Right ventricle myocardium superior (tissue), 1 donor: ENCODE results near the gene UCP3. TPM values are rescaled to one million over a fixed set of nuclear protein-coding genes. Genes with fewer than 3 reads are reported as not detected.
"Not testable (repeated sequence)": the region's sequence is repeated elsewhere in the genome, so short reads cannot be mapped to it uniquely, and the experiment has no call there.

Experiments used
- ATAC-seq: fragments of 200-7000 bp; cut with Tn5 transposase; one replicate; pipeline ENCODE4 v1.9.1; 2020; ENCODE audit warnings: mild to moderate bottlenecking; ENCODE audit not compliant: poor library complexity
- DNase-seq: peaks from one replicate; pipeline ENCODE4 v3.0.0-alpha.2; 2020
- intact Hi-C: fragments of 100-400 bp; cut with DNase I; formaldehyde crosslinking; loops from one replicate; pipeline ENCODE4 v1.11.2; 2022
- total RNA-seq: library from RNA; stranded (reverse); fragmentation: NEBNext Ultra II Directional; extraction: Animal tissue kit (Norgen Biotek cat#: 25700); gene quantifications from one replicate; pipeline ENCODE4 v1.2.1, GENCODE V29; 2021
- donor health status: DM: no; HTN: yes; CAD: no; lungs with severe emphysema.

UCP3 gene
- total RNA-seq, 1 donor from 2014 or later, result 17.2 TPM

DNA sequence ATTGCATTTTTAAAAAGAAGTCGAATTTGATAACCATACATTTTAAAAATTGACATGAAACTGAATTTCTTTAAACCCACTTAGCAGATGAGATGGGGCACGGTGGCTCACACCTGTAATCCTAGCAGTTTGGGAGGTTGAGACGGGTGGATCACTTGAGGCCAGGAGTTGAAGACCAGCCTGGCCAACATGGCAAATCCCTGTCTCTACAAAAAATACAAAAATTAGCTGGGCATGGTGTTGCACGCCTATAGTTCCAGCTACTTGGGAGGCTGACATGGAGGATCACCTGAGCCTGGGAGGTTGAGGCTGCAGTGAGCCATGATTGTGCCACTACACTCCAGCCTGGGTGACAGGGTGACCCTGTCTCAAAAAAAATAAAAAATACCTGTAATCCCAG lies 23.2 kb downstream of the UCP3 start:
- ATAC-seq, intact Hi-C loops: not testable (repeated sequence)
- DNase-seq, result peak; percentile 4

GRCh38 chr11:73983741-73984538 lies 24.9 kb downstream of the UCP3 start:
- DNase-seq, result peak; percentile 30
- intact Hi-C loops, result no loop called here
- no peak for ATAC-seq

DNA sequence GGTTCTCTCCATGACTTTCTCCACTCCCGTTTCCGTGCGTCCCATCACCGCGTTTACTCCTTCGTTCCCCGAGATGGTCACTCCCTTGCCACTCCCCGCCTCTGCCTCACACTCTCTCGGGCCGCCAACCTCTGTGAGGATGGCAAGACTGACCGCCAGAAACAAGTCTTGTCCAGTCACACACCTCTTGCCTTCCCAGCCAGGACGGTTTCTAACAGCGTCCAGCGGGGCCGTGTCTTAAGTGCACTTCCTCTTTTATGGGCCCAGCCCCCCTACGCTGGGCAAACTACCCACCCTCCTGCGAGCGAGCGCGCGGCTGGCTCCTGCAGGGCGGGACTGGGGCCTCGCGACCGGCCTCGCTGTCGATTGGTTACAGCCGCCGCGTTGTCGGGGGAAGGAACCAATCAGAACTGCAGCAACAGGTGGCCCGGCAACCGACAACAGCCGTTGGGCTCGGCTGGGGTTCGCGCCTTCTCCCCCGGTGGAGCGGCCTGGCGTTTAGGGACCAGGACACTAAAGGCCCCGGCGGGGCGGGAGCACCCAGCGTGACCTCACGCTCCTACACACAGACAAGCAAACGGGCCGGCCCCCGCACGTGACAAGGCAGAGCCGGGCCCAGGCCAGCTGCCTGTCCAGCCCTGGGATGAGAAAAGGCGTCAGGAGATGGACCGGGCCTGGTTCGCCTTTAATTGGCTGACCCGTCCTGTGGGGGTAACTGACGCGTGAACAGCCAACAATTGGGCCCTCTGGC lies 25.7 kb downstream of the UCP3 start:
- intact Hi-C loops, result no loop called here
- DNase-seq (peak; percentile 96), ATAC-seq (peak; percentile 95)

GRCh38 chr11:73982595-73982989 lies 26.3 kb downstream of the UCP3 start, which contains the start of gene UCP2:
UCP2 (minus strand) TSS chr11:73982843; CDS start chr11:73978378, 4,465 bp downstream.
- intact Hi-C loops, result no loop called here
- ATAC-seq (peak; percentile 94), DNase-seq (peak; percentile 94)

DNA sequence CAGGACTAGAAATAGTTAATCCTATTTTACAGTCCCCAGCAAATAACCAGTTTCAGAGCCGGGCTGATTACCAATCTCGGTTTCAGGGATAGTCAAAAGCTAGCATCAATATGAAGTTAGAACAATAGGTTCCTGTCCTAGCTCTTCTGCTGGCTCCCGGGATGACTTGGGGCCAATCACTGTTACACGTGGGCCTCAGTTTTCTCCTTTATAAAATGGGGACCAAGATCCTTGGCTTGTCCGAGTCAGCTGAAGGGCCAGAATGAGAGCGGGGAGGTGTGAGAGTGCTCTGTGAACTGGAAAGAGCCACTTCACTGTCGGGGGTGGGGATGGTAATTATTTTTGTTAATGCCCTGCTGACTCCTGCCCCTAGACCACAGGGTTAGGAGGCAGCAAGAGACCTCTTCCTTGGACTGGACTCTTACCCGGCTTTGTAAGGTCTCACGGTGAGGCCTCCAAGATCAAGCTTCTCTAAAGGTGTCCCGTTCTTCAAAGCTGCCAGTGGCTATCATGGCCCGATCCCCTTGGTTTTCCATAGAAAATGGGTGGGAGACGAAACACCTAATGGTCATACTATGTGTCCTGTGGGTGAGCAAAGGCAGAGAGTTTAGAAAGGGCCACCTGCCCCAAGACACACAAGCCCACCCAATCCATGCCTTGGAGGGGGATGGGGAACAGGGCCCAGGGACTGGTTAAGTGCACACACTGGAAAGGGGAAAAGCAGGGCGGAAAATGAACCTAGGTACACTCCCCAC lies 27.7 kb downstream of the UCP3 start:
- DNase-seq (peak; percentile 22), ATAC-seq (no peak)
- intact Hi-C loops, result no loop called here

- DNase-seq (peak; percentile 63), ATAC-seq (no peak)
- intact Hi-C loops, result no loop called here
Measured at GRCh38 chr11:73980001-73980961, 28.6 kb downstream of the UCP3 start.

- ATAC-seq (no peak), DNase-seq (peak; percentile 1)
- intact Hi-C loops, result no loop called here
Measured at GRCh38 chr11:73978576-73979086, 30.3 kb downstream of the UCP3 start.

- intact Hi-C loops, result no loop called here
- DNase-seq (peak; percentile 10), ATAC-seq (no peak)
Measured at GRCh38 chr11:73977856-73978519, 30.9 kb downstream of the UCP3 start.

GRCh38 chr11:73976451-73977151 lies 32.3 kb downstream of the UCP3 start:
- no peak for ATAC-seq
- DNase-seq, result peak; percentile 22
- intact Hi-C loops, result no loop called here

- ATAC-seq (no peak), DNase-seq (peak; percentile 22)
- intact Hi-C loops, result no loop called here
Measured at GRCh38 chr11:73975479-73975757, 33.5 kb downstream of the UCP3 start.

DNA sequence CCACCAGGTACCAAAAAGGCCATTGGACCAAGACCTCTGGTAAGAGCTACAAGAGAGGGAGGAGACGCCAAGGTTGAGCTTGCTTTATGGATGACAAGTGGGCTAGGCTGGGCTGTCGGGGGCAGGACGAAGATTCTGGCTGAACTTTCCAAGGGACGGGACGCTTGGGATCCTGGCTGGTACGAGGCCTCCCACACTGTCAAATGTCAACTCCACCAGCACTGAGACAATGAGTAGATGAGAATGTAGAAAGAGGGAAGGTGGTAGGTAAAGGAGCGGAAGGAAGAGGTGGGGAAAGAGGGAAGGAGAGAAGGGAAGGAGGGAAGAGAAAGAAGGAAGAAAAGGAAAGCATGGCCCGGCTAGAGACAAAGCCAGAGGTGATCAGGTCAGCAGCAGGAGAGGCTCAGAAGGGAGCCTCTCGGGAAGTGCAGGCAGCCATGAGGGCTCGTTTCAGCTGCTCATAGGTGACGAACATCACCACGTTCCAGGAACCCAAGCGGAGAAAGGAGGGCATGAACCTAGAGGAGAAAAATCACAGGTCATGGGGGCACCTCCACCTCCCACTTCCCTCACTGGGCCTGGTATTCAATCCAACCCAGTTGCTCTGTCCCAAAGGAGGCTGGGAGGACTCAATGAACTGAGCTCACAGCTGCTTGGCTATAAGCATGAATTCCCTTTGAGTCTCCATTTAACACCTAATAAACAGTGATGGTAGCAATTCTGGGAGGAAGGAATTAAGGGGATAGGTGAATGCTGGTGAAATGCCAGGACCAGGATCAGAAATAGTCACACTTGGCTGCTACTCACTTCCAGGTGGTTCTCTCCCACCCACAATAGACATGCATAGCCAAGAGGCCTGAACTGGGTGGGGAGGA lies 34.0 kb downstream of the UCP3 start:
- ATAC-seq (no peak), DNase-seq (peak; percentile 8)
- intact Hi-C loops, result no loop called here

- intact Hi-C loops, result no loop called here
- ATAC-seq (peak; percentile 40), DNase-seq (no peak)
Measured at GRCh38 chr11:73972620-73973449, 36.0 kb downstream of the UCP3 start.

DNA sequence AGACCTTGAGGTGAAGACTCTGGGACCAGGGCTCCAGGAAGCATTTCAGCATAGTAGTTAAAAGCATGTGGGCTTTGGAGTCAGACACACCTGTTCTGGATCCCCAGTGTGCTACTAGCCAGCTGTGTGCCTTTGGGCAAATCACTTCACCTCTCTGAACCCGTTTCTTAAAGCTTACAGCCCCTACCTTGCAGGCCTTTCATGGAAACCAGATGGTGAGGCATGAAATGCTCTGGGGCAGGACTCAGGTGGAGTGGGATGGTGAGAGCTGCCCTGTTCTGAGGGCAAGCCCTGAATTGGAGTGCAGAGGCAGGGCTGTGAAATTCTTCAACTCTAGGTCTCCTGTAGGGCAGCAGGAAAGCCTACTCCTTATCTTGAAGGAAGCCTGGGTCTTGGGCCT lies 36.7 kb downstream of the UCP3 start:
- intact Hi-C loops, result no loop called here
- DNase-seq (no peak), ATAC-seq (no peak)

DNA sequence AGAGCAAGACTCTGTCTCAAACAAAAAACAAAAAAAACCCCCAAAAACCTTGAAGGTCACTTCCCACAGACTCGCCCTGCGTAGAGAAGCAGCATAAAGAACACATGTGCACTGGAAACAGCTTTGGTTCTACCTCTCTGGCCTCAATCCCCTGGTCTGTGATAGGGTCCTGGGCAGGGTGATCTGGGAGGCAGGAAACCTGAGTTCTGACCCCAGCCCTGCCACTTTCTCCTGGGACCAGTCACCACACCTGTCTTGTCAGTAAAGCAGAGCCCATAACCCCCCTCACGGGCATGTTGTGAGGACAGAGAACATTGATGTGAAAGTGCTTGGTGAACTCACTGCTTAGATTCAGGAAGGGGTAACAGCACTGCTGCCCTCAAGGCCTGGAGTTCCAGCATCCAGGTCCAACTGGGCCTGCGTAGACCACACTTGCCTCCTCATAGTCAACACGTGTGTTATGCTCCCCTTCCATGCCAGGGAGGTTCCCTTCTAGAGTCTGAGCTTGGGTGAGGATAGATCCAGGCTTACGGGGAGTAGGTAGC lies 37.6 kb downstream of the UCP3 start:
- ATAC-seq (no peak), DNase-seq (no peak)
- intact Hi-C loops, result no loop called here
